ENCODE data around the gene CDH23. TPM values are rescaled to one million over a fixed set of nuclear protein-coding genes. Genes with fewer than 3 reads are reported as not detected.

The CDH23 gene
- total RNA-seq, 1 donor from 2014 or later: 4.5 TPM

GRCh38 chr10:71423901-71424300, 27.2 kb downstream of the CDH23 start:
- TF ChIP-seq CTCF (IDR thresholded peaks at IDR 0.05; ENCODE audit: borderline replicate concordance): no peak
- intact Hi-C loops (cut with micrococcal nuclease): no loop called here
- no peaks in the 10 kb centered on the region for H3K27me3 ChIP-seq (ENCODE audit: low read depth)
- no peak for DNase-seq
- H3K4me1 ChIP-seq: peaks cover 9% of the 10 kb centered on the region
- H3K9me3 ChIP-seq (replicated peaks): no peaks in the 10 kb centered on the region
- no peak overlapping the region for H3K4me3 ChIP-seq
- H3K36me3 ChIP-seq: no peaks in the 10 kb centered on the region
- H3K27ac ChIP-seq (replicated peaks): no peak overlapping the region

- no peak for DNase-seq
- Histone ChIP-seq H3K4me3 (no peak overlapping the region), H3K9me3 (replicated peaks) (no peaks in the 10 kb centered on the region), H3K4me1 (peaks cover 9% of the 10 kb centered on the region), H3K27ac (replicated peaks) (no peak overlapping the region), H3K27me3 (ENCODE audit: low read depth) (no peaks in the 10 kb centered on the region), H3K36me3 (no peaks in the 10 kb centered on the region)
- TF ChIP-seq CTCF (IDR thresholded peaks at IDR 0.05; ENCODE audit: borderline replicate concordance): no peak
- intact Hi-C loops (cut with micrococcal nuclease): no loop called here
These were observed 27.9 kb downstream of the CDH23 start for GRCh38 chr10:71424496-71425194.

- H3K27me3 ChIP-seq (ENCODE audit: low read depth): no peaks in the 10 kb centered on the region
- H3K27ac ChIP-seq (replicated peaks): no peak overlapping the region
- no peaks in the 10 kb centered on the region for H3K9me3 ChIP-seq (replicated peaks)
- no peak for DNase-seq
- peaks cover 9% of the 10 kb centered on the region for H3K4me1 ChIP-seq
- no peak for TF ChIP-seq CTCF (IDR thresholded peaks at IDR 0.05; ENCODE audit: borderline replicate concordance)
- H3K36me3 ChIP-seq: no peaks in the 10 kb centered on the region
- no peak overlapping the region for H3K4me3 ChIP-seq
- intact Hi-C loops (cut with micrococcal nuclease): no loop called here
These were observed 29.4 kb downstream of the CDH23 start for GRCh38 chr10:71426058-71426605.

GRCh38 chr10:71427246-71427645, 30.5 kb downstream of the CDH23 start:
- Histone ChIP-seq H3K27ac (replicated peaks) (no peak overlapping the region), H3K36me3 (no peaks in the 10 kb centered on the region), H3K4me3 (no peak overlapping the region), H3K9me3 (replicated peaks) (no peaks in the 10 kb centered on the region), H3K4me1 (peaks cover 17% of the 10 kb centered on the region), H3K27me3 (ENCODE audit: low read depth) (no peaks in the 10 kb centered on the region)
- no peak for DNase-seq
- intact Hi-C loops (cut with micrococcal nuclease): no loop called here
- TF ChIP-seq CTCF (IDR thresholded peaks at IDR 0.05; ENCODE audit: borderline replicate concordance): no peak

GRCh38 chr10:71429304-71429703, 32.6 kb downstream of the CDH23 start:
- H3K4me1 ChIP-seq: peaks cover 18% of the 10 kb centered on the region
- no peak overlapping the region for H3K27ac ChIP-seq (replicated peaks)
- no peaks in the 10 kb centered on the region for H3K9me3 ChIP-seq (replicated peaks)
- no peak for DNase-seq
- no peaks in the 10 kb centered on the region for H3K27me3 ChIP-seq (ENCODE audit: low read depth)
- H3K4me3 ChIP-seq: no peak overlapping the region
- no peaks in the 10 kb centered on the region for H3K36me3 ChIP-seq
- no peak for TF ChIP-seq CTCF (IDR thresholded peaks at IDR 0.05; ENCODE audit: borderline replicate concordance)
- intact Hi-C loops (cut with micrococcal nuclease): no loop called here
